K562 (cell line): ENCODE data around the gene CASKIN2. TPM values are rescaled to one million over a fixed set of nuclear protein-coding genes. Genes with fewer than 3 reads are reported as not detected.

Experiments
- ATF7 ChIP-seq: fragments of 450-650 bp; IDR thresholded peaks from 2 replicates; pipeline ENCODE4 v1.7.1; 2014; ENCODE audit warnings: mild to moderate bottlenecking, moderate library complexity
- BCOR ChIP-seq: fragments of 450-650 bp; IDR thresholded peaks from 2 replicates; pipeline ENCODE4 v1.6.1; 2016
- CHD2 ChIP-seq: IDR thresholded peaks from 2 replicates; pipeline ENCODE4 v1.6.1; 2011; ENCODE audit warnings: low read depth, low read length
- CTBP1 ChIP-seq: fragments of 450-650 bp; IDR thresholded peaks from 2 replicates; pipeline ENCODE4 v1.6.1; 2016; ENCODE audit warnings: borderline replicate concordance
- ELF4 ChIP-seq: fragments of 450-650 bp; formaldehyde crosslinking; IDR thresholded peaks from 2 replicates; pipeline ENCODE4 v1.4.0; 2022; ENCODE audit warnings: missing genetic modification characterization
- FOSL1 ChIP-seq: fragments of 200-800 bp; sonication (Bioruptor generic); conservative IDR thresholded peaks from 2 replicates; pipeline ENCODE4 v1.6.1; 2016; ENCODE audit warnings: missing genetic modification characterization, missing compliant biosample characterization
- FOXK2 ChIP-seq, 2 experiments: fragments of 450-650 bp; IDR thresholded peaks in 1 of 2; conservative IDR thresholded peaks in 1 of 2; 2 replicates each; pipeline ENCODE4 v1.6.1; 2016; ENCODE audit warnings: low read depth in 2 of 2, mild to moderate bottlenecking in 1 of 2
- MAFG ChIP-seq: fragments of 450-650 bp; conservative IDR thresholded peaks from 2 replicates; pipeline ENCODE4 v1.6.1; 2016; ENCODE audit warnings: missing genetic modification characterization, missing compliant biosample characterization
- MEIS2 ChIP-seq: fragments of 450-650 bp; IDR thresholded peaks from 2 replicates; pipeline ENCODE4 v1.6.1; 2014; ENCODE audit warnings: mild to moderate bottlenecking; ENCODE audit not compliant: partially characterized antibody
- RCOR1 ChIP-seq, 2 experiments: IDR thresholded peaks; 2 replicates each; pipeline ENCODE4 v1.6.1; 2012; ENCODE audit warnings: low read depth in 2 of 2, low read length in 2 of 2, borderline replicate concordance in 1 of 2, improper control_type of control experiment in 1 of 2
- SMARCA5 ChIP-seq: fragments of 450-650 bp; IDR thresholded peaks from 2 replicates; pipeline ENCODE4 v1.6.1; 2016
- SMC3 ChIP-seq: conservative IDR thresholded peaks from 2 replicates; pipeline ENCODE4 v1.6.1; 2011; ENCODE audit warnings: low read depth, low read length, improper control_type of control experiment; ENCODE audit not compliant: insufficient read depth
- SOX6 ChIP-seq: fragments of 450-650 bp; IDR thresholded peaks from 2 replicates; pipeline ENCODE4 v1.6.1; 2014; ENCODE audit warnings: mild to moderate bottlenecking
- XRCC5 ChIP-seq: fragments of 200-400 bp; formaldehyde crosslinking; IDR thresholded peaks from 2 replicates; pipeline ENCODE4 v1.6.1; 2017; ENCODE audit warnings: low read depth, mild to moderate bottlenecking, low read length
- ZNF197 ChIP-seq: fragments of 200-800 bp; sonication (Bioruptor generic); IDR thresholded peaks from 2 replicates; pipeline ENCODE4 v1.6.1; 2016; ENCODE audit warnings: low read depth, missing genetic modification characterization, missing compliant biosample characterization
- polyA plus RNA-seq, 8 experiments: library from polyadenylated mRNA; depleted of rRNA in 4 of 8; stranded (reverse) in 5 of 8; unstranded in 3 of 8; fragments of >200 nt; fragmentation: Nextera tagmentation in 2 of 8; fragmentation: Illumina TruSeq in 1 of 8; extraction: Ambion mirVana in 2 of 8; extraction: Trizol in 1 of 8; gene quantifications; 2 replicates each; pipeline versions ENCODE4 v1.2.1 to v1.2.3, GENCODE V29; 2011 to 2014; ENCODE audit warnings: inconsistent platforms in 1 of 8, missing spikeins in 1 of 8
- total RNA-seq, 7 experiments: library from RNA; depleted of rRNA in 6 of 7; stranded (reverse); fragments of >200 nt in 6 of 7; fragmentation: Illumina TruSeq in 2 of 7; extraction: Trizol in 2 of 7; gene quantifications; 2 replicates each; pipeline versions ENCODE4 v1.2.1 to v1.2.3, GENCODE V29; 2011 to 2021; ENCODE audit warnings: low replicate concordance in 1 of 7
- TF ChIP-seq, protein P1 (sequence below): IDR thresholded peaks from 2 replicates; pipeline ENCODE4 v1.6.1; 2011; ENCODE audit warnings: borderline replicate concordance, low read depth, mild to moderate bottlenecking, moderate library complexity, low read length; ENCODE audit not compliant: insufficient read depth, poor library complexity, severe bottlenecking
- TF ChIP-seq, protein P2 (sequence below), 2 experiments: fragments of 450-650 bp in 1 of 2; sonication (generic) in 1 of 2; formaldehyde crosslinking in 1 of 2; IDR thresholded peaks in 1 of 2; conservative IDR thresholded peaks in 1 of 2; 2 replicates each; pipeline versions ENCODE4 v1.6.1 to v1.8.1; 2016 to 2023; ENCODE audit warnings: mild to moderate bottlenecking in 2 of 2, moderate library complexity in 2 of 2, inconsistent platforms in 1 of 2, missing genetic modification reagents in 1 of 2
- TF ChIP-seq, protein P3 (sequence below): sonication (generic); formaldehyde crosslinking; IDR thresholded peaks from 2 replicates; pipeline ENCODE4 v1.8.0; 2022; ENCODE audit warnings: missing genetic modification reagents, mild to moderate bottlenecking, borderline replicate concordance
- TF ChIP-seq, protein P4 (sequence below), 2 experiments: IDR thresholded peaks; 2 replicates each; pipeline ENCODE4 v1.6.1; 2012; ENCODE audit warnings: improper control_type of control experiment in 2 of 2, low read depth in 2 of 2, low read length in 2 of 2, borderline replicate concordance in 1 of 2

Gene CASKIN2
- total and polyA plus RNA-seq, 9 of the 15 experiments (the other 6 are each of a cell fraction or from before 2014, with no cell fraction given) = 0.01 to 12.2 (median 2.1) TPM

DNA sequence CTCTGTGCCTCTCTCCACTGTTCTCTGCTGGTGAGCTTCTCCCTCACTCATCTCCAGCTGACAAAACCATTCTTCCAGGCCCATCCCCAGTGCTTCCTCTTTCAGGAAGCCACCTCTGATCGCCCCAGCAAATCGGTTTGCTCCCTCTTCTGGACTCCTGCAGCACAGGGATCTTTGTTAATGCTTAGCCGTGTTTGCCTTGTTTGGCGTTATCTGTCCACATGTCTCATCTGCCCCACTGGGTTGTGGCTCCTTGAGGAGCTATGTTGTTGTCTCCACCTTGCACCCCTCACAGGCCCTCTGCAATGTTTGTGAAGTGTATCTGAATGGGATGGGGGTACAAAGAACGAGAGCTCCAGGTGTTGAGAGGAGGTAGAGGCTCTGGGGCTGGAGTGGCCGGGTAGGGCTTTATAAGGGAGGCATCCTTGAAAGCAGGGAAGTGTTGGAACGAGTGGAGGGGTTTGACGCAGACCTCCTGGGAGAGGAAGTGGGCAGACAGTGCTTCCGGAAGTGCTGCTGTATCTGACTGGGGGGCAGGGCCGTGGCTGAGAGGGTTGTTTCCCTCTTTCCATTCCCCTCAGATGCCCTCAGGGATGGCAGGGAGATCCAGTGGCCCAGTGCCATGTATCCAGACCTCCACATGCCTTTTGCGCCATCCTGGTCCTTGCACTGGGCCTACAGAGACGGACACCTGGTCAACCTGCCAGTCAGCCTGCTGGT lies 27.8 kb downstream of the CASKIN2 start (continued):
- TF ChIP-seq, protein P1, sequence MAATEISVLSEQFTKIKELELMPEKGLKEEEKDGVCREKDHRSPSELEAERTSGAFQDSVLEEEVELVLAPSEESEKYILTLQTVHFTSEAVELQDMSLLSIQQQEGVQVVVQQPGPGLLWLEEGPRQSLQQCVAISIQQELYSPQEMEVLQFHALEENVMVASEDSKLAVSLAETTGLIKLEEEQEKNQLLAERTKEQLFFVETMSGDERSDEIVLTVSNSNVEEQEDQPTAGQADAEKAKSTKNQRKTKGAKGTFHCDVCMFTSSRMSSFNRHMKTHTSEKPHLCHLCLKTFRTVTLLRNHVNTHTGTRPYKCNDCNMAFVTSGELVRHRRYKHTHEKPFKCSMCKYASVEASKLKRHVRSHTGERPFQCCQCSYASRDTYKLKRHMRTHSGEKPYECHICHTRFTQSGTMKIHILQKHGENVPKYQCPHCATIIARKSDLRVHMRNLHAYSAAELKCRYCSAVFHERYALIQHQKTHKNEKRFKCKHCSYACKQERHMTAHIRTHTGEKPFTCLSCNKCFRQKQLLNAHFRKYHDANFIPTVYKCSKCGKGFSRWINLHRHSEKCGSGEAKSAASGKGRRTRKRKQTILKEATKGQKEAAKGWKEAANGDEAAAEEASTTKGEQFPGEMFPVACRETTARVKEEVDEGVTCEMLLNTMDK = peak; percentile 64
- TF ChIP-seq FOSL1 (tag) (0 out of 2 replicates have a peak, but pooled peaks have one; percentile 26), MAFG (tag) (no peak), MEIS2 (no peak), XRCC5 (no peak), BCOR (peak; percentile 36; the same call in 1 of the 2 replicates), FOXK2 (conservative IDR thresholded peaks at IDR 0.05 in 1 of 2, IDR thresholded peaks at IDR 0.05 in 1 of 2; ENCODE audit: low read depth in 2 of 2) (peak; percentile 33 to 67; a peak in 2 of 4 replicates), CTBP1 (peak; percentile 80), SMC3 (0 out of 2 replicates have a peak, but pooled peaks have one; percentile 19), ELF4 (CRISPR knock-in tag) (0 out of 2 replicates have a peak, but pooled peaks have one; percentile 11), ZNF197 (CRISPR knock-in tag) (no peak), SMARCA5 (peak; percentile 87; the same call in 1 of the 2 replicates), RCOR1 (IDR thresholded peaks at IDR 0.05; ENCODE audit: borderline replicate concordance in 1 of 2, low read depth in 2 of 2, low read length in 2 of 2) (peak in 1 of 2 experiments; percentile 63; a peak in 1 of 4 replicates), SOX6 (peak; percentile 48; the same call in 1 of the 2 replicates), ATF7 (0 out of 2 replicates have a peak, but pooled peaks have one; percentile 24), CHD2 (no peak)
- TF ChIP-seq, protein P2, sequence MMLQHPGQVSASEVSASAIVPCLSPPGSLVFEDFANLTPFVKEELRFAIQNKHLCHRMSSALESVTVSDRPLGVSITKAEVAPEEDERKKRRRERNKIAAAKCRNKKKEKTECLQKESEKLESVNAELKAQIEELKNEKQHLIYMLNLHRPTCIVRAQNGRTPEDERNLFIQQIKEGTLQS (IDR thresholded peaks at IDR 0.05) = no peak
- TF ChIP-seq, protein P2 (CRISPR knock-in tag; conservative IDR thresholded peaks at IDR 0.05) = 0 out of 2 replicates have a peak, but pooled peaks have one; percentile 44
- TF ChIP-seq, protein P3, sequence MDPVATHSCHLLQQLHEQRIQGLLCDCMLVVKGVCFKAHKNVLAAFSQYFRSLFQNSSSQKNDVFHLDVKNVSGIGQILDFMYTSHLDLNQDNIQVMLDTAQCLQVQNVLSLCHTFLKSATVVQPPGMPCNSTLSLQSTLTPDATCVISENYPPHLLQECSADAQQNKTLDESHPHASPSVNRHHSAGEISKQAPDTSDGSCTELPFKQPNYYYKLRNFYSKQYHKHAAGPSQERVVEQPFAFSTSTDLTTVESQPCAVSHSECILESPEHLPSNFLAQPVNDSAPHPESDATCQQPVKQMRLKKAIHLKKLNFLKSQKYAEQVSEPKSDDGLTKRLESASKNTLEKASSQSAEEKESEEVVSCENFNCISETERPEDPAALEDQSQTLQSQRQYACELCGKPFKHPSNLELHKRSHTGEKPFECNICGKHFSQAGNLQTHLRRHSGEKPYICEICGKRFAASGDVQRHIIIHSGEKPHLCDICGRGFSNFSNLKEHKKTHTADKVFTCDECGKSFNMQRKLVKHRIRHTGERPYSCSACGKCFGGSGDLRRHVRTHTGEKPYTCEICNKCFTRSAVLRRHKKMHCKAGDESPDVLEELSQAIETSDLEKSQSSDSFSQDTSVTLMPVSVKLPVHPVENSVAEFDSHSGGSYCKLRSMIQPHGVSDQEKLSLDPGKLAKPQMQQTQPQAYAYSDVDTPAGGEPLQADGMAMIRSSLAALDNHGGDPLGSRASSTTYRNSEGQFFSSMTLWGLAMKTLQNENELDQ (CRISPR knock-in tag) = no peak
- TF ChIP-seq, protein P4, sequence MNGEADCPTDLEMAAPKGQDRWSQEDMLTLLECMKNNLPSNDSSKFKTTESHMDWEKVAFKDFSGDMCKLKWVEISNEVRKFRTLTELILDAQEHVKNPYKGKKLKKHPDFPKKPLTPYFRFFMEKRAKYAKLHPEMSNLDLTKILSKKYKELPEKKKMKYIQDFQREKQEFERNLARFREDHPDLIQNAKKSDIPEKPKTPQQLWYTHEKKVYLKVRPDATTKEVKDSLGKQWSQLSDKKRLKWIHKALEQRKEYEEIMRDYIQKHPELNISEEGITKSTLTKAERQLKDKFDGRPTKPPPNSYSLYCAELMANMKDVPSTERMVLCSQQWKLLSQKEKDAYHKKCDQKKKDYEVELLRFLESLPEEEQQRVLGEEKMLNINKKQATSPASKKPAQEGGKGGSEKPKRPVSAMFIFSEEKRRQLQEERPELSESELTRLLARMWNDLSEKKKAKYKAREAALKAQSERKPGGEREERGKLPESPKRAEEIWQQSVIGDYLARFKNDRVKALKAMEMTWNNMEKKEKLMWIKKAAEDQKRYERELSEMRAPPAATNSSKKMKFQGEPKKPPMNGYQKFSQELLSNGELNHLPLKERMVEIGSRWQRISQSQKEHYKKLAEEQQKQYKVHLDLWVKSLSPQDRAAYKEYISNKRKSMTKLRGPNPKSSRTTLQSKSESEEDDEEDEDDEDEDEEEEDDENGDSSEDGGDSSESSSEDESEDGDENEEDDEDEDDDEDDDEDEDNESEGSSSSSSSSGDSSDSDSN (IDR thresholded peaks at IDR 0.05; ENCODE audit: borderline replicate concordance in 1 of 2, low read depth in 2 of 2, low read length in 2 of 2) = 0 out of 4 replicates have a peak, but pooled peaks of 1 of the 2 experiments have one; percentile 37
